Liver (tissue), 9 donors: Measurements from ENCODE around the gene RPGR. TPM values are rescaled to one million over a fixed set of nuclear protein-coding genes. Genes with fewer than 3 reads are reported as not detected.

ENCODE experiments used
- DNase-seq: peaks from one replicate; pipeline ENCODE4 v3.0.0-alpha.2; 2017; ENCODE audit warnings: low spot score
- H3K27ac ChIP-seq, 2 donors: one replicate each; pipeline ENCODE4 v1.7.0; 2013; ENCODE audit warnings: inconsistent platforms in 2 of 2, low read length in 2 of 2, control low read depth in 1 of 2, low read depth in 1 of 2, mild to moderate bottlenecking in 1 of 2
- H3K27me3 ChIP-seq, 4 donors: one replicate each; pipeline versions ENCODE4 v1.6.1 to v1.7.0; 2013; ENCODE audit warnings: low read length in 3 of 4, inconsistent platforms in 1 of 4, mild to moderate bottlenecking in 1 of 4, moderate library complexity in 1 of 4; ENCODE audit not compliant: control insufficient read depth in 4 of 4, insufficient read depth in 4 of 4
- H3K36me3 ChIP-seq, 4 donors: one replicate each; pipeline versions ENCODE4 v1.6.1 to v1.7.0; 2013; ENCODE audit warnings: low read length in 3 of 4, mild to moderate bottlenecking in 3 of 4, low read depth in 1 of 4, moderate library complexity in 1 of 4; ENCODE audit not compliant: control insufficient read depth in 4 of 4, insufficient read depth in 3 of 4
- H3K4me1 ChIP-seq, 4 donors: one replicate each; pipeline versions ENCODE4 v1.6.1 to v1.7.0; 2013; ENCODE audit warnings: low read length in 3 of 4, mild to moderate bottlenecking in 3 of 4, moderate library complexity in 1 of 4; ENCODE audit not compliant: control insufficient read depth in 4 of 4, insufficient read depth in 4 of 4
- H3K4me3 ChIP-seq, 3 donors: one replicate each; pipeline versions ENCODE4 v1.6.1 to v1.7.0; 2013; ENCODE audit warnings: low read length in 3 of 3, control low read depth in 1 of 3, low read depth in 1 of 3, mild to moderate bottlenecking in 1 of 3
- H3K9ac ChIP-seq, 2 donors: one replicate each; pipeline ENCODE4 v1.7.0; 2013; ENCODE audit warnings: low read length in 2 of 2, mild to moderate bottlenecking in 2 of 2, moderate library complexity in 2 of 2, control low read depth in 1 of 2, low read depth in 1 of 2
- H3K9me3 ChIP-seq, 4 donors: one replicate each; pipeline versions ENCODE4 v1.6.1 to v1.7.0; 2013; ENCODE audit warnings: low read length in 3 of 4; ENCODE audit not compliant: control insufficient read depth in 4 of 4
- ATF3 ChIP-seq: IDR thresholded peaks from 2 replicates; pipeline ENCODE4 v1.6.1; 2016; ENCODE audit warnings: antibody characterized with exemption
- CTCF ChIP-seq: fragments of 150-350 bp; IDR thresholded peaks from 2 replicates; pipeline ENCODE4 v1.5.1; 2017; ENCODE audit warnings: improper control_type of control experiment, low read depth, low read length; ENCODE audit not compliant: missing input control
- EGR1 ChIP-seq, 2 donors: IDR thresholded peaks; 2 replicates each; pipeline ENCODE4 v1.6.1; 2016 to 2018; ENCODE audit warnings: antibody characterized with exemption in 2 of 2, low read depth in 2 of 2
- FOXA1 ChIP-seq: IDR thresholded peaks from 2 replicates; pipeline ENCODE4 v1.6.1; 2016; ENCODE audit warnings: antibody characterized with exemption
- FOXA2 ChIP-seq: IDR thresholded peaks from 2 replicates; pipeline ENCODE4 v1.6.1; 2016; ENCODE audit warnings: antibody characterized with exemption
- GABPA ChIP-seq, 2 donors: IDR thresholded peaks in 1 of 2; conservative IDR thresholded peaks in 1 of 2; 2 replicates each; pipeline ENCODE4 v1.6.1; 2016; ENCODE audit warnings: antibody characterized with exemption in 2 of 2, mild to moderate bottlenecking in 1 of 2, moderate library complexity in 1 of 2
- HNF4A ChIP-seq, 2 donors: conservative IDR thresholded peaks; 2 replicates each; pipeline ENCODE4 v1.6.1; 2016; ENCODE audit warnings: antibody characterized with exemption in 2 of 2, mild to moderate bottlenecking in 2 of 2
- HNF4G ChIP-seq: IDR thresholded peaks from 2 replicates; pipeline ENCODE4 v1.6.1; 2016; ENCODE audit warnings: antibody characterized with exemption
- JUND ChIP-seq, 2 donors: IDR thresholded peaks; 2 replicates each; pipeline ENCODE4 v1.6.1; 2016; ENCODE audit warnings: antibody characterized with exemption in 2 of 2
- MAX ChIP-seq: IDR thresholded peaks from 2 replicates; pipeline ENCODE4 v1.6.1; 2016; ENCODE audit warnings: antibody characterized with exemption
- NR2F2 ChIP-seq: IDR thresholded peaks from 2 replicates; pipeline ENCODE4 v1.6.1; 2016; ENCODE audit warnings: antibody characterized with exemption
- RAD21 ChIP-seq, 2 donors: IDR thresholded peaks; 2 replicates each; pipeline ENCODE4 v1.6.1; 2016; ENCODE audit warnings: antibody characterized with exemption in 2 of 2, mild to moderate bottlenecking in 2 of 2
- REST ChIP-seq: IDR thresholded peaks from 2 replicates; pipeline ENCODE4 v1.6.1; 2016; ENCODE audit warnings: antibody characterized with exemption, mild to moderate bottlenecking
- RXRA ChIP-seq, 2 donors: IDR thresholded peaks; 2 replicates each; pipeline ENCODE4 v1.6.1; 2017 to 2018; ENCODE audit warnings: antibody characterized with exemption in 2 of 2, mild to moderate bottlenecking in 1 of 2
- SP1 ChIP-seq: IDR thresholded peaks from 2 replicates; pipeline ENCODE4 v1.6.1; 2018; ENCODE audit warnings: antibody characterized with exemption, mild to moderate bottlenecking
- TAF1 ChIP-seq: conservative IDR thresholded peaks from 2 replicates; pipeline ENCODE4 v1.6.1; 2016; ENCODE audit warnings: antibody characterized with exemption, mild to moderate bottlenecking
- YY1 ChIP-seq: IDR thresholded peaks from 2 replicates; pipeline ENCODE4 v1.6.1; 2016; ENCODE audit warnings: antibody characterized with exemption, mild to moderate bottlenecking
- ZBTB33 ChIP-seq: IDR thresholded peaks from 2 replicates; pipeline ENCODE4 v1.6.1; 2016; ENCODE audit warnings: antibody characterized with exemption
- WGBS: extraction: QIAGEN DNeasy Blood & Tissue Kit; methylation state at CpG from one replicate; pipeline ENCODE4 v1.1.7; 2013; 5-methylcytosine and 5-hydroxymethylcytosine counted together
- polyA plus RNA-seq, 2 donors: library from polyadenylated mRNA; stranded (reverse) in 1 of 2; unstranded in 1 of 2; fragments of 200-250 nt in 1 of 2; fragments of >200 nt in 1 of 2; fragmentation: Nextera tagmentation in 1 of 2; extraction: Ambion mirVana in 1 of 2; gene quantifications; one replicate each; pipeline versions ENCODE4 v1.2.1 to v1.2.3, GENCODE V29; 2013 to 2015
- total RNA-seq, 2 donors: library from RNA; depleted of rRNA; stranded (reverse); fragments of >200 nt; gene quantifications; one replicate each; pipeline ENCODE4 v1.2.3, GENCODE V29; 2014
- donor health status: healthy.
- donor health status: healthy.
- donor health status: healthy.
- donor health status: healthy.
- donor health status: healthy.

RPGR gene
- total and polyA plus RNA-seq, 4 donors = 1.7 to 7.2 (median 3.5) TPM

- no peaks in the 10 kb centered on the region for H3K4me1 ChIP-seq
- H3K9me3 ChIP-seq = no peaks in the 10 kb centered on the region
- no peak overlapping the region for H3K27ac ChIP-seq
- peaks cover 0 to 3% (median 0%) of the 10 kb centered on the region in 4 donors for H3K36me3 ChIP-seq
- DNase-seq = no peak
- 59% methylated on average over 2 of the region's 2 CpGs for WGBS
- no peak overlapping the region for H3K4me3 ChIP-seq
- no peaks in the 10 kb centered on the region for H3K27me3 ChIP-seq
- H3K9ac ChIP-seq = no peak overlapping the region
- TF ChIP-seq JUND (IDR thresholded peaks at IDR 0.05) = no peak
These were observed 51.7 kb downstream of the RPGR start for GRCh38 chrX:38275615-38276014.

- H3K9ac ChIP-seq = no peak overlapping the region
- H3K27ac ChIP-seq = no peak overlapping the region
- DNase-seq = no peak
- H3K9me3 ChIP-seq = no peaks in the 10 kb centered on the region
- 98% methylated on average over 1 of the region's 1 CpG for WGBS
- no peak overlapping the region for H3K4me3 ChIP-seq
- no peaks in the 10 kb centered on the region for H3K27me3 ChIP-seq
- peaks cover 0 to 3% (median 0%) of the 10 kb centered on the region in 4 donors for H3K36me3 ChIP-seq
- no peaks in the 10 kb centered on the region for H3K4me1 ChIP-seq
- TF ChIP-seq GABPA (IDR thresholded peaks at IDR 0.05 in 1 of 2, conservative IDR thresholded peaks at IDR 0.05 in 1 of 2) = no peak
- no peak for TF ChIP-seq TAF1
- TF ChIP-seq NR2F2 = no peak
- TF ChIP-seq CTCF = no peak
- no peak for TF ChIP-seq YY1
- TF ChIP-seq FOXA2 = no peak
- TF ChIP-seq SP1 = no peak
- no peak for TF ChIP-seq RAD21 (IDR thresholded peaks at IDR 0.05)
- no peak for TF ChIP-seq FOXA1
- TF ChIP-seq ZBTB33 = no peak
- no peak for TF ChIP-seq EGR1 (IDR thresholded peaks at IDR 0.05; ENCODE audit: low read depth in 2 of 2)
- no peak for TF ChIP-seq HNF4A (conservative IDR thresholded peaks at IDR 0.05)
- no peak for TF ChIP-seq REST
- no peak for TF ChIP-seq JUND (IDR thresholded peaks at IDR 0.05)
- TF ChIP-seq ATF3 = no peak
- TF ChIP-seq RXRA (IDR thresholded peaks at IDR 0.05) = no peak
- no peak for TF ChIP-seq HNF4G
- no peak for TF ChIP-seq MAX
These were observed 53.9 kb downstream of the RPGR start for GRCh38 chrX:38273453-38273852.
